H1 (cell line): ENCODE measurements around the gene SARNP. TPM values are rescaled to one million over a fixed set of nuclear protein-coding genes. Genes with fewer than 3 reads are reported as not detected.

Experiments
- ATF3 ChIP-seq: IDR thresholded peaks from 2 replicates; pipeline ENCODE4 v1.6.1; 2011; ENCODE audit warnings: low read depth, mild to moderate bottlenecking, low read length; ENCODE audit not compliant: insufficient read depth
- CEBPB ChIP-seq: IDR thresholded peaks from 2 replicates; pipeline ENCODE4 v1.6.1; 2012; ENCODE audit warnings: low read depth, low read length
- CTCF ChIP-seq, 3 experiments: IDR thresholded peaks; 1 replicate in 2 of 3; 2 replicates in 1 of 3; pipeline versions ENCODE4 v1.5.1 to v1.6.1; 2011; ENCODE audit warnings: low read length in 3 of 3, mild to moderate bottlenecking in 3 of 3, inconsistent platforms in 2 of 3, low read depth in 1 of 3, moderate library complexity in 1 of 3; ENCODE audit not compliant: insufficient read depth in 1 of 3; ENCODE audit errors: control extremely low read depth in 1 of 3
- HDAC2 ChIP-seq, 2 experiments: fragments of 300-600 bp in 1 of 2; sonication (generic) in 1 of 2; IDR thresholded peaks; 2 replicates each; pipeline ENCODE4 v1.6.1; 2011 to 2012; ENCODE audit warnings: low read depth in 2 of 2, low read length in 2 of 2, mild to moderate bottlenecking in 2 of 2, moderate library complexity in 2 of 2, borderline replicate concordance in 1 of 2, inconsistent platforms in 1 of 2
- KDM5A ChIP-seq: fragments of 200-600 bp; IDR thresholded peaks from 2 replicates; pipeline ENCODE4 v1.7.1; 2012; ENCODE audit warnings: mild to moderate bottlenecking, low read length, inconsistent platforms, mixed read lengths
- POU5F1 ChIP-seq: IDR thresholded peaks from 2 replicates; pipeline ENCODE4 v1.6.1; 2011; ENCODE audit warnings: low read depth, mild to moderate bottlenecking, low read length, moderate library complexity
- RFX5 ChIP-seq: IDR thresholded peaks from 2 replicates; pipeline ENCODE4 v1.6.1; 2011; ENCODE audit warnings: low read depth, low read length, improper control_type of control experiment, borderline replicate concordance
- SAP30 ChIP-seq: fragments of 300-600 bp; sonication (generic); IDR thresholded peaks from 2 replicates; pipeline ENCODE4 v1.7.1; 2012; ENCODE audit warnings: low read length, moderate library complexity, mild to moderate bottlenecking, inconsistent platforms; ENCODE audit not compliant: insufficient read depth, insufficient replicate concordance
- SP1 ChIP-seq: IDR thresholded peaks from 2 replicates; pipeline ENCODE4 v1.6.1; 2011; ENCODE audit warnings: low read depth, low read length
- SRF ChIP-seq: IDR thresholded peaks from 2 replicates; pipeline ENCODE4 v1.6.1; 2011; ENCODE audit warnings: mild to moderate bottlenecking, low read depth, low read length, moderate library complexity
- SUZ12 ChIP-seq: fragments of 200-600 bp; sonication (generic); IDR thresholded peaks from 2 replicates; pipeline ENCODE4 v1.6.1; 2012; ENCODE audit warnings: mild to moderate bottlenecking, inconsistent platforms, low read length, moderate library complexity, mixed read lengths
- polyA plus RNA-seq, 7 experiments: library from polyadenylated mRNA; depleted of rRNA in 3 of 7; stranded (reverse) in 5 of 7; unstranded in 2 of 7; fragments of >200 nt in 5 of 7; fragments of 200-250 nt in 2 of 7; gene quantifications; 1 replicate in 5 of 7; 2 replicates in 1 of 7; 4 replicates in 1 of 7; pipeline versions ENCODE4 v1.2.1 to v1.2.3, GENCODE V29; 2011 to 2013; ENCODE audit warnings: missing spikeins in 2 of 7, mixed read lengths in 2 of 7
- total RNA-seq: library from RNA; stranded (reverse); fragmentation: NEBNext Ultra II Directional; extraction: Animal tissue kit (Norgen Biotek cat#: 25700); gene quantifications from 2 replicates; pipeline ENCODE4 v1.2.1, GENCODE V29; 2021

Gene SARNP
- total and polyA plus RNA-seq, 2 of the 8 experiments (the other 6 are each of a cell fraction or from before 2014, with no cell fraction given): 114 to 226 TPM

- TF ChIP-seq SRF (no peak), ATF3 (peak; percentile 99), POU5F1 (no peak), SP1 (peak; percentile 74), CTCF (IDR thresholded peaks at IDR 0.05; ENCODE audit: control extremely low read depth in 1 of 3, insufficient read depth in 1 of 3, low read depth in 1 of 3, low read length in 3 of 3) (no peak), CEBPB (peak; percentile 75), SAP30 (peak; percentile 93), KDM5A (peak; percentile 95), SUZ12 (no peak), RFX5 (no peak), HDAC2 (IDR thresholded peaks at IDR 0.05; ENCODE audit: borderline replicate concordance in 1 of 2, low read depth in 2 of 2, low read length in 2 of 2) (peak in 1 of 2 experiments; percentile 97; a peak in 2 of 4 replicates)
Measured at GRCh38 chr12:55715833-55716581, 101.5 kb downstream of the SARNP start, which contains the start of gene BLOC1S1 (continued).
